Fibroblast of lung (primary cell): ENCODE data around the gene COL28A1. TPM values are rescaled to one million over a fixed set of nuclear protein-coding genes. Genes with fewer than 3 reads are reported as not detected.
"Not testable (repeated sequence)": the region's sequence is repeated elsewhere in the genome, so short reads cannot be mapped to it uniquely, and the experiment has no call there.

Experiments
- DNase-seq, 2 donors: peaks; one replicate each; pipeline versions ENCODE4 v3.0.0 to v3.0.0-alpha.2; 2010; ENCODE audit warnings: low read depth in 2 of 2
- H2AFZ ChIP-seq: 2 replicates; pipeline ENCODE4 v1.5.1; 2012; ENCODE audit warnings: low read length, control low read depth, inconsistent platforms
- H3K27ac ChIP-seq: 2 replicates; pipeline ENCODE4 v1.5.1; 2011; ENCODE audit warnings: low read length, control low read depth; ENCODE audit not compliant: insufficient read depth
- H3K27me3 ChIP-seq: 2 replicates; pipeline ENCODE4 v1.5.1; 2011; ENCODE audit warnings: mild to moderate bottlenecking, low read length; ENCODE audit not compliant: control insufficient read depth, insufficient read depth
- H3K36me3 ChIP-seq: 2 replicates; pipeline ENCODE4 v1.5.1; 2011; ENCODE audit warnings: low read length; ENCODE audit not compliant: control insufficient read depth, insufficient read depth
- H3K4me1 ChIP-seq: 2 replicates; pipeline ENCODE4 v1.5.1; 2011; ENCODE audit warnings: low read length; ENCODE audit not compliant: control insufficient read depth, insufficient read depth; ENCODE audit errors: extremely low read depth
- H3K4me2 ChIP-seq: 2 replicates; pipeline ENCODE4 v1.5.1; 2011; ENCODE audit warnings: low read length, control low read depth; ENCODE audit not compliant: insufficient read depth; ENCODE audit errors: extremely low read depth
- H3K4me3 ChIP-seq, 4 experiments: fragments of 200-600 bp in 1 of 4; sonication (generic) in 1 of 4; replicated peaks in 1 of 4; 2 replicates each; pipeline ENCODE4 v1.5.1; 2011 to 2016; ENCODE audit warnings: low read length in 4 of 4, low read depth in 3 of 4, mild to moderate bottlenecking in 3 of 4, control low read depth in 2 of 4, inconsistent platforms in 1 of 4, mixed read lengths in 1 of 4; ENCODE audit not compliant: insufficient read depth in 1 of 4; ENCODE audit errors: control extremely low read depth in 1 of 4
- H3K79me2 ChIP-seq: 2 replicates; pipeline ENCODE4 v1.5.1; 2012; ENCODE audit warnings: mild to moderate bottlenecking, low read length, inconsistent platforms; ENCODE audit not compliant: control insufficient read depth, insufficient read depth
- H3K9ac ChIP-seq: 2 replicates; pipeline ENCODE4 v1.5.1; 2011; ENCODE audit warnings: mild to moderate bottlenecking, low read length, control low read depth; ENCODE audit not compliant: insufficient read depth
- H3K9me3 ChIP-seq: 2 replicates; pipeline ENCODE4 v1.5.1; 2012; ENCODE audit warnings: low read depth, low read length; ENCODE audit not compliant: control insufficient read depth, insufficient read depth
- H4K20me1 ChIP-seq: 2 replicates; pipeline ENCODE4 v1.5.1; 2011; ENCODE audit warnings: low read length; ENCODE audit not compliant: control insufficient read depth, insufficient read depth; ENCODE audit errors: extremely low read depth
- CTCF ChIP-seq, 2 donors: IDR thresholded peaks in 1 of 2; conservative IDR thresholded peaks in 1 of 2; 1 replicate in 1 of 2; 2 replicates in 1 of 2; pipeline ENCODE4 v1.5.1; 2011 to 2012; ENCODE audit warnings: low read length in 2 of 2, control low read depth in 1 of 2, inconsistent platforms in 1 of 2, low read depth in 1 of 2, mild to moderate bottlenecking in 1 of 2
- EZH2 ChIP-seq: IDR thresholded peaks from 2 replicates; pipeline ENCODE4 v1.5.1; 2012; ENCODE audit warnings: low read length, control low read depth, mild to moderate bottlenecking; ENCODE audit errors: missing control alignments
- polyA plus RNA-seq, 2 donors: library from polyadenylated mRNA; depleted of rRNA in 1 of 2; stranded (reverse) in 1 of 2; unstranded in 1 of 2; fragments of >200 nt; gene quantifications; 2 replicates each; pipeline ENCODE4 v1.2.1, GENCODE V29; 2011 to 2012; ENCODE audit warnings: missing spikeins in 1 of 2
- total RNA-seq: library from RNA; depleted of rRNA; stranded (reverse); fragments of >200 nt; gene quantifications from 2 replicates; pipeline ENCODE4 v1.2.1, GENCODE V29; 2014

COL28A1 gene
- total and polyA plus RNA-seq, 2 donors (not counting 1 experiment from before 2014, with no cell fraction given) = 0.01 to 0.17 TPM

GRCh38 chr7:7476381-7476780 lies 59.3 kb downstream of the COL28A1 start:
- H3K27me3 ChIP-seq = no peaks in the 10 kb centered on the region
- no peak for DNase-seq
- H2AFZ ChIP-seq = no peak overlapping the region
- H3K4me2 ChIP-seq = no peak overlapping the region
- TF ChIP-seq EZH2 = no peak
- no peak overlapping the region for H3K4me3 ChIP-seq
- no peaks in the 10 kb centered on the region for H3K4me1 ChIP-seq
- no peak overlapping the region for H3K9ac ChIP-seq
- no peaks in the 10 kb centered on the region for H3K9me3 ChIP-seq
- H4K20me1 ChIP-seq = no peaks in the 10 kb centered on the region
- H3K79me2 ChIP-seq = no peaks in the 10 kb centered on the region
- no peaks in the 10 kb centered on the region for H3K36me3 ChIP-seq
- H3K27ac ChIP-seq = no peak overlapping the region

GRCh38 chr7:7475601-7476000 lies 60.1 kb downstream of the COL28A1 start:
- no peak overlapping the region for H3K4me2 ChIP-seq
- no peak overlapping the region for H3K4me3 ChIP-seq
- no peak for TF ChIP-seq CTCF (conservative IDR thresholded peaks at IDR 0.05 in 1 of 2, IDR thresholded peaks at IDR 0.05 in 1 of 2; ENCODE audit: low read depth in 1 of 2, low read length in 2 of 2)
- no peak for TF ChIP-seq EZH2
- H2AFZ ChIP-seq = no peak overlapping the region
- DNase-seq = no peak
- no peaks in the 10 kb centered on the region for H4K20me1 ChIP-seq
- no peak overlapping the region for H3K9ac ChIP-seq
- H3K27me3 ChIP-seq = no peaks in the 10 kb centered on the region
- no peaks in the 10 kb centered on the region for H3K79me2 ChIP-seq
- no peaks in the 10 kb centered on the region for H3K9me3 ChIP-seq
- H3K4me1 ChIP-seq = no peaks in the 10 kb centered on the region
- H3K36me3 ChIP-seq = no peaks in the 10 kb centered on the region
- no peak overlapping the region for H3K27ac ChIP-seq

GRCh38 chr7:7474436-7474835 lies 61.2 kb downstream of the COL28A1 start:
- Histone ChIP-seq H3K9me3 (no peaks in the 10 kb centered on the region), H3K4me1 (no peaks in the 10 kb centered on the region), H3K9ac (no peak overlapping the region), H3K27ac (no peak overlapping the region), H3K27me3 (no peaks in the 10 kb centered on the region), H3K79me2 (no peaks in the 10 kb centered on the region), H3K36me3 (no peaks in the 10 kb centered on the region), H2AFZ (no peak overlapping the region), H4K20me1 (no peaks in the 10 kb centered on the region), H3K4me2 (no peak overlapping the region), H3K4me3 (no peak overlapping the region)
- TF ChIP-seq EZH2 (no peak), CTCF (conservative IDR thresholded peaks at IDR 0.05 in 1 of 2, IDR thresholded peaks at IDR 0.05 in 1 of 2; ENCODE audit: low read depth in 1 of 2, low read length in 2 of 2) (no peak)
- DNase-seq = no peak

- not testable (repeated sequence) for H3K9ac ChIP-seq, H3K4me2 ChIP-seq, H3K4me1 ChIP-seq, H4K20me1 ChIP-seq, H3K79me2 ChIP-seq, H3K27me3 ChIP-seq, H2AFZ ChIP-seq, H3K4me3 ChIP-seq, H3K27ac ChIP-seq, H3K36me3 ChIP-seq, H3K9me3 ChIP-seq, DNase-seq
Observed at GRCh38 chr7:7464991-7465765, 70.5 kb downstream of the COL28A1 start.
